Kidney (tissue), 14 donors: ENCODE measurements around the gene BFSP2. TPM values are rescaled to one million over a fixed set of nuclear protein-coding genes. Genes with fewer than 3 reads are reported as not detected.

ENCODE experiments used
- DNase-seq, 5 donors: peaks; one replicate each; pipeline ENCODE4 v3.0.0-alpha.2; 2013 to 2020
- FAIRE-seq: peaks from 2 replicates; lab custom pipeline; 2012; peaks lifted over from hg19 to GRCh38; lab: Jason Lieb, UNC
- H3K27ac ChIP-seq, 2 donors: one replicate each; pipeline ENCODE4 v1.7.0; 2013; ENCODE audit warnings: low read depth in 2 of 2, low read length in 2 of 2, inconsistent platforms in 1 of 2
- H3K27me3 ChIP-seq: one replicate; pipeline ENCODE4 v1.7.1; 2013; ENCODE audit warnings: low read length, inconsistent platforms; ENCODE audit not compliant: control insufficient read depth, insufficient read depth
- H3K36me3 ChIP-seq, 3 donors: one replicate each; pipeline versions ENCODE4 v1.7.0 to v1.7.1; 2013; ENCODE audit warnings: low read length in 3 of 3, control low read depth in 1 of 3, inconsistent platforms in 1 of 3; ENCODE audit not compliant: insufficient read depth in 3 of 3, control insufficient read depth in 2 of 3
- H3K4me1 ChIP-seq, 3 donors: one replicate each; pipeline versions ENCODE4 v1.7.0 to v1.7.1; 2013; ENCODE audit warnings: low read length in 3 of 3, inconsistent platforms in 1 of 3, low read depth in 1 of 3; ENCODE audit not compliant: control insufficient read depth in 2 of 3, insufficient read depth in 2 of 3
- H3K4me3 ChIP-seq, 3 donors: one replicate each; pipeline versions ENCODE4 v1.7.0 to v1.8.1; 2013; ENCODE audit warnings: low read length in 3 of 3, control low read depth in 1 of 3, inconsistent platforms in 1 of 3
- H3K9ac ChIP-seq, 3 donors: one replicate each; pipeline versions ENCODE4 v1.7.0 to v1.7.1; 2013; ENCODE audit warnings: low read length in 3 of 3, control low read depth in 1 of 3, inconsistent platforms in 1 of 3
- H3K9me3 ChIP-seq, 3 donors: one replicate each; pipeline versions ENCODE4 v1.7.0 to v1.7.1; 2013; ENCODE audit warnings: low read length in 3 of 3, control low read depth in 1 of 3, inconsistent platforms in 1 of 3; ENCODE audit not compliant: control insufficient read depth in 2 of 3, insufficient read depth in 1 of 3
- intact Hi-C: fragments of 100-400 bp; cut with DNase I; formaldehyde crosslinking; loops from one replicate; pipeline ENCODE4 v1.11.1; 2022
- polyA plus RNA-seq: library from polyadenylated mRNA; stranded (reverse); fragments of 350-450 nt; fragmentation: Illumina TruSeq; extraction: RNeasy Lipid Tissue Mini Kit (QIAGEN cat#74804); gene quantifications from one replicate; pipeline ENCODE4 v1.2.3, GENCODE V29; 2014; ENCODE audit warnings: low read depth, low replicate concordance; ENCODE audit not compliant: insufficient read depth
- total RNA-seq: library from RNA; stranded (reverse); fragmentation: NEBNext Ultra II Directional; extraction: Animal tissue kit (Norgen Biotek cat#: 25700); gene quantifications from one replicate; pipeline ENCODE4 v1.2.1, GENCODE V29; 2021
- TF ChIP-seq, protein P1 (sequence below): IDR thresholded peaks from 3 replicates; pipeline ENCODE4 v1.5.1; 2012; ENCODE audit warnings: mild to moderate bottlenecking, moderate library complexity, borderline replicate concordance; ENCODE audit not compliant: insufficient read depth; ENCODE audit errors: extremely low read depth
- donor health status: control.
- donor health status: control.
- donor health status: control.
- donor health status: control.
- donor health status: control.
- donor health status: DM: yes; HTN: yes; CAD: no.
- donor health status: Normal renal cell carcinoma (clear cell type).

Gene BFSP2
- total and polyA plus RNA-seq, 2 donors from 2014 or later = 0.41 to 0.86 TPM

DNA sequence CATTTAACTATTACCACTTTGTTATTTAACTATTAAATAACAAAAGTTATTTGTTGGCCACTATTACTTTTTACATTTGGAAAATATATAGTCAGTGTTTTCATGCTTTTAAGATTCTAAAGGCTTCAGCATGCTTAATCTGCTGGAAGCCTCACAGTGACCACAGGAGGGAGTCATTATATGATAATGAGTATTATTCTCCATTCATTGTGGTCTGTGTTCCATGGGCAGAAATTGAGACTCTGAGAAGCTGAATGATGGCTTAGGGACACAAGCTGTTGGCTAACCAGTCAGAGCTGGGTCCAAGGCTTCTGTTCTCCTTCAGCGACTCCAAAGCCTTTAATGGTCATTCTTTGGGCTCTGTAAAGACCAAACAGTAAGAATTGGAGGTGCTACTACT is 64.7 kb downstream of the BFSP2 start:
- no peak overlapping the region for H3K9ac ChIP-seq
- H3K4me3 ChIP-seq = no peak overlapping the region
- intact Hi-C loops = no loop called here
- DNase-seq = peak in 1 of 5 donors; percentile 58
- H3K4me1 ChIP-seq = no peaks in the 10 kb centered on the region
- H3K36me3 ChIP-seq = no peaks in the 10 kb centered on the region
- no peak overlapping the region for H3K27ac ChIP-seq
- no peak for FAIRE-seq
- TF ChIP-seq, protein P1, sequence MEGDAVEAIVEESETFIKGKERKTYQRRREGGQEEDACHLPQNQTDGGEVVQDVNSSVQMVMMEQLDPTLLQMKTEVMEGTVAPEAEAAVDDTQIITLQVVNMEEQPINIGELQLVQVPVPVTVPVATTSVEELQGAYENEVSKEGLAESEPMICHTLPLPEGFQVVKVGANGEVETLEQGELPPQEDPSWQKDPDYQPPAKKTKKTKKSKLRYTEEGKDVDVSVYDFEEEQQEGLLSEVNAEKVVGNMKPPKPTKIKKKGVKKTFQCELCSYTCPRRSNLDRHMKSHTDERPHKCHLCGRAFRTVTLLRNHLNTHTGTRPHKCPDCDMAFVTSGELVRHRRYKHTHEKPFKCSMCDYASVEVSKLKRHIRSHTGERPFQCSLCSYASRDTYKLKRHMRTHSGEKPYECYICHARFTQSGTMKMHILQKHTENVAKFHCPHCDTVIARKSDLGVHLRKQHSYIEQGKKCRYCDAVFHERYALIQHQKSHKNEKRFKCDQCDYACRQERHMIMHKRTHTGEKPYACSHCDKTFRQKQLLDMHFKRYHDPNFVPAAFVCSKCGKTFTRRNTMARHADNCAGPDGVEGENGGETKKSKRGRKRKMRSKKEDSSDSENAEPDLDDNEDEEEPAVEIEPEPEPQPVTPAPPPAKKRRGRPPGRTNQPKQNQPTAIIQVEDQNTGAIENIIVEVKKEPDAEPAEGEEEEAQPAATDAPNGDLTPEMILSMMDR = no peak
- no peaks in the 10 kb centered on the region for H3K9me3 ChIP-seq
- H3K27me3 ChIP-seq = no peaks in the 10 kb centered on the region

GRCh38 chr3:133466531-133467386 is 66.9 kb downstream of the BFSP2 start:
- H3K27me3 ChIP-seq = no peaks in the 10 kb centered on the region
- intact Hi-C loops = no loop called here
- FAIRE-seq (no peak), DNase-seq (no peak)
- H3K4me3 ChIP-seq = no peak overlapping the region
- H3K4me1 ChIP-seq = no peaks in the 10 kb centered on the region
- H3K9ac ChIP-seq = no peak overlapping the region
- TF ChIP-seq, protein P1 = no peak
- H3K9me3 ChIP-seq = no peaks in the 10 kb centered on the region
- H3K36me3 ChIP-seq = no peaks in the 10 kb centered on the region
- no peak overlapping the region for H3K27ac ChIP-seq

DNA sequence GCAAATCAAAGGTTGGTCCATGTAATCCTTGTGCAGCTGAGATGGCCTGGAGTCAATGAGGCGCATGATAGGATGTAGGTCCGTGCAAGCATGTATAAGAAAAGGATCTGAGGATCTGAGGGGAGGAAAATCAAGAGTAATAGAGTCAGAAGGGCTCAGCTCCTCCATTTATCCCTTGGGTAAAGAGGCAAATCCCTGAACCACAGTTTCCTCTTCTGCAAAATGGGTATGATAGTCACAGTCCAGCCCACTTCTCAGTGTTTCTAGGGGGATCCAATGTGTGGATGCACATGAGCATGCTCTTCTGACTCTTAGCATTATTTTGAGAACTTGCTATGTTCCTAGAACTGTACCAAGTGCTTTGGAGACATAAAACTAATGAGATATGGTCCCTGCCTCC is 67.9 kb downstream of the BFSP2 start:
- Histone ChIP-seq H3K36me3 (no peaks in the 10 kb centered on the region), H3K27me3 (no peaks in the 10 kb centered on the region), H3K9me3 (no peaks in the 10 kb centered on the region), H3K4me3 (no peak overlapping the region), H3K27ac (no peak overlapping the region), H3K4me1 (no peaks in the 10 kb centered on the region), H3K9ac (no peak overlapping the region)
- DNase-seq (no peak), FAIRE-seq (no peak)
- intact Hi-C loops = no loop called here
- TF ChIP-seq, protein P1 = no peak
